Pulmonary artery endothelial cell (primary cell): ENCODE measurements around the gene PMPCB. TPM values are rescaled to one million over a fixed set of nuclear protein-coding genes. Genes with fewer than 3 reads are reported as not detected.
"Not testable (repeated sequence)": the region's sequence is repeated elsewhere in the genome, so short reads cannot be mapped to it uniquely, and the experiment has no call there.

Source experiments
- DNase-seq: peaks from one replicate; pipeline ENCODE4 v3.0.0-alpha.2; 2011; ENCODE audit warnings: low read depth, low spot score
- total RNA-seq: library from RNA; depleted of rRNA; stranded (reverse); fragments of >200 nt; gene quantifications from 2 replicates; pipeline ENCODE4 v1.2.3, GENCODE V29; 2014

PMPCB gene, protein sequence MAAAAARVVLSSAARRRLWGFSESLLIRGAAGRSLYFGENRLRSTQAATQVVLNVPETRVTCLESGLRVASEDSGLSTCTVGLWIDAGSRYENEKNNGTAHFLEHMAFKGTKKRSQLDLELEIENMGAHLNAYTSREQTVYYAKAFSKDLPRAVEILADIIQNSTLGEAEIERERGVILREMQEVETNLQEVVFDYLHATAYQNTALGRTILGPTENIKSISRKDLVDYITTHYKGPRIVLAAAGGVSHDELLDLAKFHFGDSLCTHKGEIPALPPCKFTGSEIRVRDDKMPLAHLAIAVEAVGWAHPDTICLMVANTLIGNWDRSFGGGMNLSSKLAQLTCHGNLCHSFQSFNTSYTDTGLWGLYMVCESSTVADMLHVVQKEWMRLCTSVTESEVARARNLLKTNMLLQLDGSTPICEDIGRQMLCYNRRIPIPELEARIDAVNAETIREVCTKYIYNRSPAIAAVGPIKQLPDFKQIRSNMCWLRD
- total RNA-seq, result 44.8 and 56.0 TPM in 2 replicates

GRCh38 chr7:103296901-103297836 is at the start of gene PMPCB:
Gene PMPCB (plus strand): TSS chr7:103297435. CDS start chr7:103297460, 25 bp downstream.
- peak; percentile 40 for DNase-seq

- DNase-seq, result not testable (repeated sequence)
Observed at GRCh38 chr7:103253699-103254506, 43.3 kb upstream of the PMPCB start.

DNA sequence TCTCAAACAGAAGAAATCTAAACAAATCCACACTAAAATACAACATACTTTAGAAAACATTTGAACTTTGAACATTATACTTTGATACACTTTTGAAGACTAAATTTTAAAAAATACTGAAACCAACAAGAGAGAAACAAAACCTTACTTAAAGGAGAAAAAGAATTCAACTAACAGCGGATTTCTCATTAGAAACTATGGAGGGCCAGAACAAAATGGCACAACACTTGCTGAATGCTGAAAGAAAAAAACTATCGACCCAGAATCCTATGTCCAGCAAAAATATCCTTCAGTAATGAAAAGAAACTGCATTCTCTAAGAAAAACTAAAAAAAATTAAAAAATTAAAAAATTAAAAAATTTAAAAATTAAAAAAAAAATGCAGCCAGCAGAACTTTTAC is 33.2 kb upstream of the PMPCB start:
- DNase-seq, result not testable (repeated sequence)

- DNase-seq, result not testable (repeated sequence)
Observed at GRCh38 chr7:103266229-103266628, 31.0 kb upstream of the PMPCB start.

DNA sequence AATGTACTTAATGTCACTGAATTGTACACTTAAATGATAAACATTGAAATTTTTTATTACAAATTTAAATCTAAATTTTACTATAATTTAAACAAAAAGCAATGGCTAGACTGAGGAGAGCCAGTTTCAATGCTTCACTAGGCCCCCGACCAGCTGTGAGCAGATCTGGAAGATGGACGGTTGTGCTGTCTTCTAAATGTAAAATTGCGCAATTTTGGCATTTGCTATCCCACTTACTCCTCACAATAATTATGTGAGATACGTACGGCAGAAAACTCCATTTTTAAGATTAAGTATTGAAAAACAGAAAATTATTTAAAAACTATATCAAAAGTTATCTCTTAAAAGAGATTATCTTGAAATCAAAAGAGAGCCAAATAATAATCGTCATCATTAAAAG is 23.9 kb upstream of the PMPCB start:
- DNase-seq, result not testable (repeated sequence)

DNA sequence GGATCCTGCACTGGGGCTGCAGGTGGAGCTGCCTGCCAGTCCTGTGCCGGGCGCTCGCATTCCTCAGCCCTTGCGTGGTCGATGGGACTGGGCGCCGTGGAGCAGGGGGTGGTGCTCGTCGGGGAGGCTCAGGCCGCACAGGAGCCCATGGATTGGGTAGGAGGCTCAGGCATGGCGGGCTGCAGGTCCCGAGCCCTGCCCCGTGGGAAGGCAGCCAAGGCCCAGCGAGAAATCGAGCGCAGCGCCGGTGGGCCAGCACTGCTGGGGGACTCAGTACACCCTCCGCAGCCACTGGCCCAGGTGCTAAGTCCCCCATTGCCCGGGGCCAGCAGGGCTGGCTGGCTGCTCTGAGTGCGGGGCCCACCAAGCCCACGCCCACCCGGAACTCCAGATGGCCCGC is 22.4 kb upstream of the PMPCB start:
- not testable (repeated sequence) for DNase-seq

- DNase-seq, result not testable (repeated sequence)
Observed at GRCh38 chr7:103278195-103278594, 19.0 kb upstream of the PMPCB start.

- DNase-seq, result not testable (repeated sequence)
Observed at GRCh38 chr7:103279636-103279962, 17.6 kb upstream of the PMPCB start.

DNA sequence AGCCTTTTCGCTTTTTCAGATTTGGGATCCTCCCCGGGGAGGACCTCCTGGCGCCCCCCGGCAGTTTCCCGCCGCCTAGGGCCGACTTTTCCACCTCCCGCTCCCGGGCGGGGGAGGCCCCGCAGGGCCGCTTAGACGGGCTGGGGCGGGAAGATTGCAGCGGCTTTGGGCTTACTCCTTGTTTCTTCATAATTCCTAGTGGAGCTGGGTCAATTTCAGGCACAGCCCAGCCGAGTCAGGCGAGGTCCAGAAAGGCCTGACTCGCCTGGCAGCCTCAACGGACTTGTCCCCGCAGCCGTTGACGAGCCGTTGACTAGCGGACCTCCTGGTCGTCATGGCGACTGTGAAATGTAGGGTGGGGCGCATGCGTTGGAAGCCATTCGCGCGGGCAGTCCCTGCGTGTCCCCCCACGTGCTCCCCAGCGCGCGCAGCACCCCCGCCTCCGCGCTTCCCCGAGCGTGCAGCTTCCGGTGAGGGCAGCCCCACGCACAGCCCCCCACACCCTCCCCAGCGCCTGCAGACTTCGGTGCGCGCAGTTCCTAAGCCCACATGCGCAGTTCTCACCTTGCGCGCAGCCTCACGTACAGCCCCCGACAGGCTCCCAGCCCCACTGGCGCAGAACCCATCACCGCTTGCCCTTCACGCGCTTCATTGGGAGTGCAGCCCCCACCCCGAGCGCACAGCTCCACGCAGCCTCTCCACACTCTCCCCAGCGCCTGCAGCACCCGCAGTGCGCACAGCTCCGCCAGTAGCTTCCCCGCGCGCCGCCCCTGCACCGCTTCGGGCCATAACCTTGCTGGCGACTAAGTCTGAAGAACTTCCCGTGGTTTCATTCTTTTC is 17.1 kb upstream of the PMPCB start:
- DNase-seq, result not testable (repeated sequence)

DNA sequence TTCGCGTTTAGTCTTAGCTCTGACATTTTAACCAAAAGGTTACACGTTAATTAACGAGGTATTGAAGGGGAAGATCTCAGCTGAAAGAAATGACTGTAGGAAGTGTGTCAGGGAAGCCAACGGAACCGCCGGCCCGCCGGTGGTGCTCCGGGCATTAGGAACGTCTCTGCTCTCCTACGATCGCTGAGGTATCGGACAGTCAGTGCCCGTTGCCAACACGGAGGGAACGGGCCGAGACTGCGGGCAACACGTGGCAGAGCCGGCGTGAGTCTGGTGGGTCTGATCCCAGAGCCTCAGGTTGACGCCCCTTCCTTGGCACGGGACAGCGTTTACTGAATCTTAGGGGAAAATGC is 16.5 kb upstream of the PMPCB start:
- DNase-seq, result not testable (repeated sequence)

- DNase-seq, result not testable (repeated sequence)
Observed at GRCh38 chr7:103282802-103283427, 14.3 kb upstream of the PMPCB start.

GRCh38 chr7:103292122-103292521 is 5.1 kb upstream of the PMPCB start:
- DNase-seq, result no peak

DNA sequence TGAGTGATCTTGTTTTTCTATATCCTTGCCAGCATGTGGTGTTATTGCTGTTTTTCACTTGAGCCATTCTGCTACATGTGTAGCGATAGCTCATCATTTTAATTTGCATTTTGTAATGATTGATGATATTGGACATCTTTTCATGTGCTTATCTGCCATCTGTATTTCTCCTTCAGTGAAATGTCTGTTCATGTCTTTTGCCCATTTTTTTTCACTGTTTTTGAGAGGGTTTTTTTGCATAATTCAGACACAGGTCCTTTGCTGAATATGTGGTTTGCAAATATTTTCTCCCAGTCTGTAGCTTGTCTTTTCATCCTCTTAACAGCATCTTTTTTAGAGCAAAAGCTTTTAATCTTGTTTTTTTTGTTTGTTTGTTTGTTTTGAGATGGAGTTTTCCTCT is 3.7 kb upstream of the PMPCB start:
- DNase-seq, result no peak

DNA sequence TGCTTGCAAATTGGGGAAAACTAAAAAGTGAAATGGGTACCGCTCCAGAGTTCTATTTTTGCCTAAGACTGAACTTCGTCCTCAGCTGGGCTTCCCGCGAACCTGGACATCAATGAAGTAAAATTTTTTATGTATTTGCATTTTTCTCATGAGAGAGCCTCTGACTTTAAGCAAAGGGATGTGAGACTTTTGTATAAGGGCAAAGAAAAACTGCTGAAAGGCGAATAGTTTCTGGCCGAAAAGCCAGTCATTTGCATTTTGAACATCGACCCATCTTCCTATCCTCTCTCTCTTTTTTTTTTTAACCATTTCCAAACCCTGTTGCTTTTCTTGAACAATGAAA is 573 bp downstream of the PMPCB start:
- no peak for DNase-seq

DNA sequence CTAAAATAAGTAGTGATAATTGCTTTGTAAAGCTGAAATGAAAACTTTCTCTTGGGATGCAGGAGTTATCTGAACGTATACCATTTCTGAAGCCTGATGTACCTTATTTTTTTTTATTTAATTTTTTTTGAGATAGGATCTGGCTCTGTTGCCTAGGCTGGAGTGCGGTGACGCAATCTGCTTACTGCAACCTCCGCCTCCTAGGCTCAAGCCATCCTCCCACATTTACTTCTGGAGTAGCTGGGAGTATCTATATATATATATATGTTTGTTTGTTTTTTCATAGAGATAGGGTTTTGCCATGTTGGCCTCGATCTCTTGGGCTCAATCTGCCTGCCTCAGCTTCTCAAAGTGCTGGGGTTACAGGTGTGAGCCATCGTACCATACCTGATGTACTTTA is 2.4 kb downstream of the PMPCB start:
- DNase-seq, result no peak

- DNase-seq, result no peak
Observed at GRCh38 chr7:103301441-103301840, 4.2 kb downstream of the PMPCB start.

DNA sequence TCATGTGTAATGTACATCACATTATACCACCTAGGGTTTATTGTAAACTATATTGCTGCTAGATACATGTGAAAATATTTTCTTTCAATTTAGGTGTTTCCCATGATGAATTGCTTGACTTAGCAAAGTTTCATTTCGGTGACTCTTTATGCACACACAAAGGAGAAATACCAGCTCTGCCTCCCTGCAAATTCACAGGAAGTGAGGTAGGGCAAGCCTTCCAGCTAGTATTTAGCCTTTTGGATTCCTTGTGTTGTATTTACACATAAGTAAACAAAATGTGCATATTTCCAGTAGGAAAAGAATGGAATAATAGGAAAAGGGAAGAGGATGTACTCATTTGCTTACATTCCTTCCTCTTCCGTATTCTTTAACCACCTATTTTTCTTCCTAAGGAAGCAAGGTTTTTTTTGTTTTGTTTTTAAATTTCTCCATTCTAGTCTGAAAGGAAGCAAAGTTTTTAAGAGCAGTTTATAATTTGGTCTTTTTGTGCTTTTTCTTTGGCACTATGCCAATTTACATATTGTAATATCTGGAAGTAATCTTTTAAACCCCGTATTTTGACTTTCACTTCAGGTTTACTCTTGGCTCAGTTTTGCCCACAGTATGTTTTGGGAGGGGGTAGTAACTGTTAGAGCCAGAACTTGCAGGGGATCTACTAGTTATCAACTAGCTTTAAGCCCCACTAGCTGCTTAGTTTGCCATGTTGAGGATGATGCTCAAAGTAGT is 10.4 kb downstream of the PMPCB start:
- DNase-seq, result no peak

DNA sequence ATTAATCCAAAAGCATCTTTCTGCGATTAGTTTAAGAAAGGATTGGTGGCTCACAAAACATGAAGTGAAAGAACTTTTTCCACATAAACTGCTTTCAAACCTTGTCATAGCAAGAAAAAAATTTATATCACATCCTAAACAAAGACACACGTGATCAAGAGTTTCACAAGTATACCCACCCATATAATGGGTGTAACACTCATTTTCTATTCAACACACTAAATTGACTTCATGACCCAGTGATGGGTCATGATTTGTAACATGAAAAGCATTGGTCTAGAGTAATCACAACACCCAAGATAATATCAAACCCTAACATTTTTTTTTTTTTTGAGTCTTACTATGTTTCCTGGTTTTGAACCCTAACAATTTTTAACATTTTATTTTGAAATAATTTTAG is 17.6 kb downstream of the PMPCB start:
- DNase-seq, result no peak

DNA sequence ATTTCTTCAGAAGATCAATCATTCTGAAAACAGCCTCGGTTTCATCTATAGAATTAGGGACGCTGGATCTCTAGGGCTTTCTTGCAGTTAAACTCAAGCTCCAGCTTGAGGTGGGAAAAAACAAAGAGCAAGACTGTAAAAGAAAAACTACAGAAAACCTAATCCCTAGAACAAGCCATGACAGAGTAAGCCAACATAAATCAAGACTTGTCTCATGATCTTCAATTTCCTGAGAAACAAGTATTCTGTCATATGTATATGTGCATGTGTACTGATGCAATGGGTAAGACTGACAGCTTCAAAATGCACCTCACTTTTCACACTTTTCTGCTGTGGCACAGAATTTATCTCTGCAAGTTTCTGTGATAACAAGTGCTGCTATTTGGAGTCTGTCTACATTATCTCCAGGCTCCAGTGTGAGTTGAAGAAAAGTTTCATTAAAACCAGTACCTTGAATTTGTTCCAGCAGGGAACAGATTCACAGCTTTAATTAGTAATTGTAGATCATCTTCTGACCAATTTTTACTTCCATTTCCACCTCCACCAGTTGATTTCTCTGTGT is 19.2 kb downstream of the PMPCB start:
- no peak for DNase-seq
